Coronary artery (tissue), 2 donors: ENCODE results near the gene R3HCC1L.

Experiments
- DNase-seq: peaks from one replicate; pipeline ENCODE4 v3.0.0-alpha.2; 2017; ENCODE audit warnings: low spot score
- H3K27ac ChIP-seq, 2 donors: fragments of 200-600 bp; sonication (generic); one replicate each; pipeline ENCODE4 v1.5.1; 2016 to 2019
- H3K4me3 ChIP-seq: fragments of 200-600 bp; sonication (generic); 2 replicates; pipeline ENCODE4 v1.5.1; 2016; ENCODE audit warnings: mild to moderate bottlenecking, moderate library complexity
- TF ChIP-seq, protein P1 (sequence below): fragments of 200-600 bp; sonication (generic); IDR thresholded peaks from one replicate; pipeline ENCODE4 v1.5.1; 2019; ENCODE audit warnings: antibody characterized with exemption

Gene R3HCC1L

DNA sequence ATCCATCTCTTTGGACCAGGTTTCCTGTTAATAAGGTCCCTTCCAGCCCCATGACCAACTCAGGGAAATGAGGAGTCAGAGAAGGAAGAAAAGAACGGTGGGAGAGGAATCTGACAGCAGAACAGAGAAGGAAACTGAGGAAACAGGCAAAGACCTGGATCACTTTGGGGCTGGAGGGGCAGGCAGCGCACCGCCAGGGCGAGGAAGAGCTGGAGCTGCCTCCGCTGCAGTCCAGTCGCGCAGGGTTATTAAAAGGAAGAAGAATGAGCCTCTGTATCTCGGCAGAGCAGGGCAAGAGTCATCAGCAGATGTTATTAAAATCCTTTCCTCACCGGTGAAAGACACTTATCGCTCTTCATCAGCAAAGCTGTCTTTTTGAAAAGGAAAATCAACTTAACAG lies 37.7 kb upstream of the R3HCC1L start:
- no peak for DNase-seq
- H3K27ac ChIP-seq, result no peak overlapping the region
- TF ChIP-seq, protein P1, sequence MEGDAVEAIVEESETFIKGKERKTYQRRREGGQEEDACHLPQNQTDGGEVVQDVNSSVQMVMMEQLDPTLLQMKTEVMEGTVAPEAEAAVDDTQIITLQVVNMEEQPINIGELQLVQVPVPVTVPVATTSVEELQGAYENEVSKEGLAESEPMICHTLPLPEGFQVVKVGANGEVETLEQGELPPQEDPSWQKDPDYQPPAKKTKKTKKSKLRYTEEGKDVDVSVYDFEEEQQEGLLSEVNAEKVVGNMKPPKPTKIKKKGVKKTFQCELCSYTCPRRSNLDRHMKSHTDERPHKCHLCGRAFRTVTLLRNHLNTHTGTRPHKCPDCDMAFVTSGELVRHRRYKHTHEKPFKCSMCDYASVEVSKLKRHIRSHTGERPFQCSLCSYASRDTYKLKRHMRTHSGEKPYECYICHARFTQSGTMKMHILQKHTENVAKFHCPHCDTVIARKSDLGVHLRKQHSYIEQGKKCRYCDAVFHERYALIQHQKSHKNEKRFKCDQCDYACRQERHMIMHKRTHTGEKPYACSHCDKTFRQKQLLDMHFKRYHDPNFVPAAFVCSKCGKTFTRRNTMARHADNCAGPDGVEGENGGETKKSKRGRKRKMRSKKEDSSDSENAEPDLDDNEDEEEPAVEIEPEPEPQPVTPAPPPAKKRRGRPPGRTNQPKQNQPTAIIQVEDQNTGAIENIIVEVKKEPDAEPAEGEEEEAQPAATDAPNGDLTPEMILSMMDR, result no peak
- no peak overlapping the region for H3K4me3 ChIP-seq

DNA sequence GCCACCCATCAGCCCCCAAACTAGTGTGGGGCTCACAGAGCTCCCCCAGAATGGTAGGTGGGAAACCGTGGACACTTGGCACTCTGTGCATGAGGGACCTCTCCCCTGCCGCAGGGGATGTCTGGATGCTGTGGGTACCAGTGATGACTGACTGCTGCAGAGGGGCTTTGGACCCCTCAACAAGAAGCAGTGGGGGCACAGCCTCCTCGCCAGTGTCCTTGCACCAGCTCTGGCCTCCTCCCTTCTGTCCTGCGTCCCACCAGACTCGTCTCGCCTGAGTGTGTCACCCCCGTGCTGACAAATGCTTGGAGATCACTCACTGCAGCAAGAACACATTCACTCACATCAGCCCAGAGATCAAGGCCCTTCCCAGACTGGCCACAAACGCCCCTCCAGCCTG lies 37.3 kb upstream of the R3HCC1L start:
- Histone ChIP-seq H3K27ac (no peak overlapping the region), H3K4me3 (no peak overlapping the region)
- TF ChIP-seq, protein P1, result no peak
- no peak for DNase-seq

DNA sequence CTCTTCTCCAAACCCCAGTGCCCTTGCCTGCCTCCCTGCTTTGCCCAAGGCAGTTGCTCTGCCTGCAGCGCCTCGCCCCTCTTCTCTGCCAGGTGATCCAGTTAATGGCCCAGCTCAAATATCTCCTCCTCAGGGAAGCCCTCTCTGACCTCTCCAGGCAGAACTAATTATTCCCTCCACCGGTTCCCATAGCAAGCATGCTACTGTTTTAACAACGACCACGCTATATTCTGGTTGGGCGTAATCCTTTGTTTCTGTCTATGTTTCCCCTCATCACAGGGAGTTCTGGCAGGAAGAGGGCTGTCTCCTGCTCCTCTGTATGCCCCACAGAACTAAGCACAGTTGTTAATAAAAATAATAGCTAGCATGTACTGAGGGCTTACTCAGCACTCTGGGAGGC lies 36.8 kb upstream of the R3HCC1L start:
- TF ChIP-seq, protein P1, result no peak
- DNase-seq, result no peak
- H3K27ac ChIP-seq, result no peak overlapping the region
- no peak overlapping the region for H3K4me3 ChIP-seq

DNA sequence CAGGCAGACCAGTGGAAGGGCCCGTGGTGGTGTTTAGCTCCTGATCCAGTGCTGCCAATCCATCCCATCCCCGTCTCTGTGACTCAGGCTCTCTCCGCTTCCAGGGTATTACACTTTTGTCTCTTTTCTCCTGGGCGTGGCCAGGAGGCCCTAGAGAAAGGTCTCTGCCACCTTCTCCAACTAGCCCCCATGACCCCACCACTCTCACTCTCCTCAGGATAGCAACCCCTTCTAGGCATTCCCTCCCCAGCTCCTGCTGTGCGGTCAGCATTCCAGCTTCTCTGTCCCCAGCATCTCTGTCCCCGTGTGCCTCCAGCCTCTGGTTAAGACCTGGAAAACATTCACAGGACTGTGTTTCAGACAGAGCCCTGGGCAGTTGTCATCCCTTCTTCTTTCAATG lies 36.2 kb upstream of the R3HCC1L start:
- TF ChIP-seq, protein P1, result no peak
- DNase-seq, result no peak
- H3K27ac ChIP-seq, result no peak overlapping the region
- H3K4me3 ChIP-seq, result no peak overlapping the region

DNA sequence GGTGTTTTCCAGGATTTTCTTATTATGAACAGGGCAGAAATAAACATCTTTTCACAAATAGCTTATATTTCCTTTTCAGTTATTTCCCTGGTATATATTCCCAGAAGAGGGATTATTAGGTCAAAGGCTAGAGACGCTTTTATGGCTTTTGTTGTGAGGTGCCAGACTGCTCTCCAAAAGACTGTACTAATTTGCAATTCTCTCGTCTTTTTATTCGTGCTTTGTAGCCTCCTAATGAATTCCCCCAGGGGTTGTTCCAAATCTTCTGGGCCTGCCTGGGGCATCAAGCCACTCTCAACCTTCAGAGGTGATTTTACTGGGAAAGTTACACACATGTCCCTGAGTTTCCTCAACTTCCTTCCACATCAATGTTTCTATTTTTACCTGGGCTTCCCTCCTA lies 34.0 kb upstream of the R3HCC1L start:
- DNase-seq, result no peak
- H3K27ac ChIP-seq, result no peak overlapping the region
- no peak overlapping the region for H3K4me3 ChIP-seq
- TF ChIP-seq, protein P1, result no peak

DNA sequence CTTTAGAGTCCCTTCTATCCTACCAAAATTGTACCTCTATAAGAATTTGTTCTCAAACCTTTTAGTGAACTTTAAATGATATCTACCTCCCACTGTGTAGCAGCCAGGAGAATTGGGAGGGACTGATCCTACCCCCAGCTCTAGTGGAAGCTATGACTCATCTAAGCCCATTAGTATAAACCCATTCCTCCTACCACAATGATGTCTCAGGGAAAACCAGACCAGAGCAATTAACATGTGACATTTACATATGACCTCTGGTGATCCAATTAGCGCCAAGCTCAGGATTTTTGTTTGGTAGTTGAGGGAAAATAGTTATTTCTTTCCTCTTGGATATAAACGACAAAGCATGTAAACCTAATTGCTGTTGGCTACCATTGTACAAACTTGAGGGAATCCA lies 33.1 kb upstream of the R3HCC1L start:
- no peak overlapping the region for H3K4me3 ChIP-seq
- TF ChIP-seq, protein P1, result no peak
- H3K27ac ChIP-seq, result no peak overlapping the region
- no peak for DNase-seq

DNA sequence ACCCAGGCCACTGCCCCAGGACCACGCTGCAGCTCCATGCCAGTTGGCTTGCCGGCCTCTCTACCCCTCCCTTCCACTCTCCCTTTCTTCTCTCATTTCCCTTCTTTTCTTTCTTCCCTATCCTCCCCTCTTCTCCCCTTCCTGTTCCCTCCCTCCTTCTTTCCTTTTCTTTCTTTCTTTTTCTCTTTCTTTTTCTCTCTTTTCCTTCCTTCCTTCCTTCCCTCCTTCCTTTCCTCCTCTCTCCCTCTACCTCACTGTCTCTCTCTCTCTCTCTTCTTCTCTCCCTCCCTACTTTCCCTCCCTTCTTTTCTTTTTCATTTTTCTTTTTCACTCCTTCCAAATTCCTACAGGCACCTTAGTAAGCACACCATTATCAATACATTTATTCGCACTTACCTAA lies 30.3 kb upstream of the R3HCC1L start:
- no peak for DNase-seq
- Histone ChIP-seq H3K27ac (no peak overlapping the region), H3K4me3 (no peak overlapping the region)
- TF ChIP-seq, protein P1, result no peak
